ENCODE measurements around the gene DNALI1. TPM values are rescaled to one million over a fixed set of nuclear protein-coding genes. Genes with fewer than 3 reads are reported as not detected.

The DNALI1 gene
- total RNA-seq (34.8 TPM), polyA plus RNA-seq (ENCODE audit: insufficient read depth, low read depth, low replicate concordance) (46.4 TPM)
- long read RNA-seq, donor 1, transcript DNALI1-203 (3 exons, 621 nt): minor isoform, 6 of 29 reads
- long read RNA-seq, donor 1, transcript DNALI1-201 (6 exons, 2,649 nt): major isoform, 17 of 29 reads
- long read RNA-seq, donor 1, partial matches to known transcripts: 0 of 29 reads
- long read RNA-seq, donor 1, other reads (novel, unspliced or antisense): 0 of 29 reads
- long read RNA-seq, donor 2, transcript DNALI1-201 (6 exons, 2,649 nt): major isoform, 15 of 22 reads
- long read RNA-seq, donor 2, transcript DNALI1-203 (3 exons, 621 nt): minor isoform, 7 of 22 reads
- long read RNA-seq, donor 2, partial matches to known transcripts: 0 of 22 reads
- long read RNA-seq, donor 2, other reads (novel, unspliced or antisense): 0 of 22 reads
- long read RNA-seq, donor 3, transcript DNALI1-201 (6 exons, 2,649 nt): major isoform, 21 of 55 reads
- long read RNA-seq, donor 3, transcript DNALI1-203 (3 exons, 621 nt): minor isoform, 13 of 55 reads
- long read RNA-seq, donor 3, partial matches to known transcripts: 16 of 55 reads
- long read RNA-seq, donor 3, other reads (novel, unspliced or antisense): 0 of 55 reads
- long read RNA-seq, donor 4, transcript DNALI1-201 (6 exons, 2,649 nt): major isoform, 18 of 118 reads
- long read RNA-seq, donor 4, partial matches to known transcripts: 25 of 118 reads
- long read RNA-seq, donor 4, other reads (novel, unspliced or antisense): 70 of 118 reads
- long read RNA-seq, donor 5, partial matches to known transcripts: 0 of 1 reads
- long read RNA-seq, donor 5, other reads (novel, unspliced or antisense): 0 of 1 reads
- long read RNA-seq, donor 6, transcript DNALI1-203 (3 exons, 621 nt): minor isoform, 18 of 78 reads
- long read RNA-seq, donor 6, transcript DNALI1-205 (2 exons, 3,539 nt): minor isoform, 8 of 78 reads
- long read RNA-seq, donor 6, transcript DNALI1-201 (6 exons, 2,649 nt): major isoform, 42 of 78 reads
- long read RNA-seq, donor 6, partial matches to known transcripts: 9 of 78 reads
- long read RNA-seq, donor 6, other reads (novel, unspliced or antisense): 0 of 78 reads
- long read RNA-seq, donor 7, transcript DNALI1-201 (6 exons, 2,649 nt): major isoform, 11 of 15 reads
- long read RNA-seq, donor 7, partial matches to known transcripts: 0 of 15 reads
- long read RNA-seq, donor 7, other reads (novel, unspliced or antisense): 0 of 15 reads
- long read RNA-seq, donor 8, transcript DNALI1-203 (3 exons, 621 nt): minor isoform, 7 of 29 reads
- long read RNA-seq, donor 8, transcript DNALI1-201 (6 exons, 2,649 nt): major isoform, 13 of 29 reads
- long read RNA-seq, donor 8, partial matches to known transcripts: 5 of 29 reads
- long read RNA-seq, donor 8, other reads (novel, unspliced or antisense): 0 of 29 reads
- long read RNA-seq, donor 9, transcript DNALI1-201 (6 exons, 2,649 nt): major isoform, 6 of 18 reads
- long read RNA-seq, donor 9, partial matches to known transcripts: 7 of 18 reads
- long read RNA-seq, donor 9, other reads (novel, unspliced or antisense): 0 of 18 reads
- long read RNA-seq, donor 10, transcript DNALI1-201 (6 exons, 2,649 nt): major isoform, 17 of 172 reads
- long read RNA-seq, donor 10, transcript DNALI1-203 (3 exons, 621 nt): minor isoform, 7 of 172 reads
- long read RNA-seq, donor 10, partial matches to known transcripts: 70 of 172 reads
- long read RNA-seq, donor 10, other reads (novel, unspliced or antisense): 73 of 172 reads

- Histone ChIP-seq H3K9ac (ENCODE audit: low read length in 3 of 3) (peak within 1 kb of the TSS in 2 of 3 donors; percentile 67 to 76), H3K27ac (ENCODE audit: low read depth in 2 of 2, low read length in 2 of 2) (peak within 1 kb of the TSS; percentile 20 to 53), H3K4me3 (ENCODE audit: low read length in 3 of 3) (peak within 1 kb of the TSS; percentile 62 to 77 (median 75)), H3K27me3 (ENCODE audit: control insufficient read depth, insufficient read depth, low read length) (no peaks in the 10 kb centered on the region), H3K36me3 (ENCODE audit: control insufficient read depth in 2 of 3, insufficient read depth in 3 of 3, low read length in 3 of 3) (peaks cover 0 to 6% (median 0%) of the 10 kb centered on the region in 3 donors), H3K9me3 (ENCODE audit: control insufficient read depth in 2 of 3, insufficient read depth in 1 of 3, low read length in 3 of 3) (no peaks in the 10 kb centered on the region), H3K4me1 (ENCODE audit: control insufficient read depth in 2 of 3, insufficient read depth in 2 of 3, low read depth in 1 of 3, low read length in 3 of 3) (peaks cover 5 to 20% (median 6%) of the 10 kb centered on the region in 3 donors)
- DNase-seq (peak; percentile 95 to 97 (median 97)), FAIRE-seq (peak; percentile 52)
- intact Hi-C loops (cut with DNase I): no loop called here
- no peak for TF ChIP-seq CTCF (IDR thresholded peaks at IDR 0.05; ENCODE audit: borderline replicate concordance, extremely low read depth, insufficient read depth)
These were observed at the start of gene DNALI1 for GRCh38 chr1:37556712-37557196. DNALI1 (plus strand) TSS chr1:37556940; CDS start chr1:37556995, 55 bp downstream.

GRCh38 chr1:37509181-37509580, 47.6 kb upstream of the DNALI1 start:
- H3K4me1 ChIP-seq (ENCODE audit: control insufficient read depth in 2 of 3, insufficient read depth in 2 of 3, low read depth in 1 of 3, low read length in 3 of 3): peaks cover 0 to 7% (median 7%) of the 10 kb centered on the region in 3 donors
- H3K27ac ChIP-seq (ENCODE audit: low read depth in 2 of 2, low read length in 2 of 2): no peak overlapping the region
- no peak for TF ChIP-seq CTCF (IDR thresholded peaks at IDR 0.05; ENCODE audit: borderline replicate concordance, extremely low read depth, insufficient read depth)
- no peaks in the 10 kb centered on the region for H3K9me3 ChIP-seq (ENCODE audit: control insufficient read depth in 2 of 3, insufficient read depth in 1 of 3, low read length in 3 of 3)
- DNase-seq (peak in 1 of 5 donors; percentile 9), FAIRE-seq (no peak)
- no peak overlapping the region for H3K4me3 ChIP-seq (ENCODE audit: low read length in 3 of 3)
- no peak overlapping the region for H3K9ac ChIP-seq (ENCODE audit: low read length in 3 of 3)
- H3K36me3 ChIP-seq (ENCODE audit: control insufficient read depth in 2 of 3, insufficient read depth in 3 of 3, low read length in 3 of 3): peaks cover 5 to 11% (median 8%) of the 10 kb centered on the region in 3 donors
- intact Hi-C loops (cut with DNase I): no loop called here
- H3K27me3 ChIP-seq (ENCODE audit: control insufficient read depth, insufficient read depth, low read length): no peaks in the 10 kb centered on the region
